K562 (cell line): ENCODE measurements around the gene SLC5A5. TPM values are rescaled to one million over a fixed set of nuclear protein-coding genes. Genes with fewer than 3 reads are reported as not detected.

Experiments
- CBFB ChIP-seq: sonication (generic); formaldehyde crosslinking; IDR thresholded peaks from 2 replicates; pipeline ENCODE4 v1.4.0; 2020; ENCODE audit warnings: mild to moderate bottlenecking, missing genetic modification reagents
- ESRRB ChIP-seq: fragments of 250-450 bp; sonication (Bioruptor Pico); IDR thresholded peaks from 2 replicates; pipeline ENCODE4 v1.5.0; 2020; ENCODE audit warnings: mild to moderate bottlenecking, moderate library complexity, borderline replicate concordance
- HCFC1 ChIP-seq: IDR thresholded peaks from 2 replicates; pipeline ENCODE4 v1.6.1; 2012; ENCODE audit warnings: low read depth, low read length, improper control_type of control experiment
- HMGN3 ChIP-seq: IDR thresholded peaks from 2 replicates; pipeline ENCODE4 v1.6.1; 2011; ENCODE audit warnings: borderline replicate concordance, low read depth, mild to moderate bottlenecking, mixed read lengths, low read length; ENCODE audit not compliant: insufficient read length; ENCODE audit errors: extremely low read depth
- PHB ChIP-seq: fragments of 250-450 bp; sonication (Bioruptor Pico); IDR thresholded peaks from 2 replicates; pipeline ENCODE4 v1.5.0; 2021
- RBM25 ChIP-seq: fragments of 200-400 bp; formaldehyde crosslinking; IDR thresholded peaks from 2 replicates; pipeline ENCODE4 v1.6.1; 2018; ENCODE audit warnings: low read length, low read depth, moderate library complexity; ENCODE audit not compliant: severe bottlenecking
- RHOXF2B ChIP-seq: fragments of 250-450 bp; sonication (Bioruptor Pico); conservative IDR thresholded peaks from 2 replicates; pipeline ENCODE4 v1.5.1; 2021
- SRF ChIP-seq, 2 experiments: fragments of 250-450, 450-650 bp in 1 of 2; sonication (Bioruptor Pico) in 1 of 2; sonication (generic) in 1 of 2; formaldehyde crosslinking; IDR thresholded peaks; 2 replicates each; pipeline versions ENCODE4 v1.5.0 to v1.5.1; 2020 to 2022; ENCODE audit warnings: mild to moderate bottlenecking in 1 of 2, missing genetic modification reagents in 1 of 2
- ZKSCAN3 ChIP-seq: fragments of 250-450 bp; sonication (Bioruptor Pico); IDR thresholded peaks from 2 replicates; pipeline ENCODE4 v1.4.0; 2020
- ZSCAN32 ChIP-seq: fragments of 450-650 bp; formaldehyde crosslinking; IDR thresholded peaks from 2 replicates; pipeline ENCODE4 v1.4.0; 2020; ENCODE audit warnings: mild to moderate bottlenecking, moderate library complexity
- polyA plus RNA-seq, 8 experiments: library from polyadenylated mRNA; depleted of rRNA in 4 of 8; stranded (reverse) in 5 of 8; unstranded in 3 of 8; fragments of >200 nt; fragmentation: Nextera tagmentation in 2 of 8; fragmentation: Illumina TruSeq in 1 of 8; extraction: Ambion mirVana in 2 of 8; extraction: Trizol in 1 of 8; gene quantifications; 2 replicates each; pipeline versions ENCODE4 v1.2.1 to v1.2.3, GENCODE V29; 2011 to 2014; ENCODE audit warnings: inconsistent platforms in 1 of 8, missing spikeins in 1 of 8
- total RNA-seq, 7 experiments: library from RNA; depleted of rRNA in 6 of 7; stranded (reverse); fragments of >200 nt in 6 of 7; fragmentation: Illumina TruSeq in 2 of 7; extraction: Trizol in 2 of 7; gene quantifications; 2 replicates each; pipeline versions ENCODE4 v1.2.1 to v1.2.3, GENCODE V29; 2011 to 2021; ENCODE audit warnings: low replicate concordance in 1 of 7
- TF ChIP-seq, protein P1 (sequence below), 3 experiments: fragments of 200-800 bp in 1 of 3; fragments of 250-450 bp in 1 of 3; fragments of 450-650 bp in 1 of 3; sonication (Bioruptor Pico) in 1 of 3; sonication (Bioruptor generic) in 1 of 3; formaldehyde crosslinking in 1 of 3; IDR thresholded peaks; 2 replicates each; pipeline versions ENCODE4 v1.6.1 to v1.8.0; 2016 to 2022; ENCODE audit warnings: mild to moderate bottlenecking in 2 of 3, missing genetic modification characterization in 2 of 3, missing compliant biosample characterization in 1 of 3, moderate library complexity in 1 of 3
- TF ChIP-seq, protein P2 (sequence below): fragments of 200-800 bp; sonication (Bioruptor generic); IDR thresholded peaks from 2 replicates; pipeline ENCODE4 v1.6.1; 2016; ENCODE audit warnings: missing genetic modification characterization, missing compliant biosample characterization
- TF ChIP-seq, protein P3 (sequence below): fragments of 450-650 bp; IDR thresholded peaks from 2 replicates; pipeline ENCODE4 v1.6.1; 2018; ENCODE audit warnings: mild to moderate bottlenecking, low read depth; ENCODE audit not compliant: partially characterized antibody
- TF ChIP-seq, protein P4 (sequence below): conservative IDR thresholded peaks from 2 replicates; pipeline ENCODE4 v1.6.1; 2011; ENCODE audit warnings: low read depth, mild to moderate bottlenecking, low read length; ENCODE audit not compliant: control insufficient read depth

Gene SLC5A5
- total and polyA plus RNA-seq, 9 of the 15 experiments (the other 6 are each of a cell fraction or from before 2014, with no cell fraction given), result 0.10 to 0.73 (median 0.23) TPM

DNA sequence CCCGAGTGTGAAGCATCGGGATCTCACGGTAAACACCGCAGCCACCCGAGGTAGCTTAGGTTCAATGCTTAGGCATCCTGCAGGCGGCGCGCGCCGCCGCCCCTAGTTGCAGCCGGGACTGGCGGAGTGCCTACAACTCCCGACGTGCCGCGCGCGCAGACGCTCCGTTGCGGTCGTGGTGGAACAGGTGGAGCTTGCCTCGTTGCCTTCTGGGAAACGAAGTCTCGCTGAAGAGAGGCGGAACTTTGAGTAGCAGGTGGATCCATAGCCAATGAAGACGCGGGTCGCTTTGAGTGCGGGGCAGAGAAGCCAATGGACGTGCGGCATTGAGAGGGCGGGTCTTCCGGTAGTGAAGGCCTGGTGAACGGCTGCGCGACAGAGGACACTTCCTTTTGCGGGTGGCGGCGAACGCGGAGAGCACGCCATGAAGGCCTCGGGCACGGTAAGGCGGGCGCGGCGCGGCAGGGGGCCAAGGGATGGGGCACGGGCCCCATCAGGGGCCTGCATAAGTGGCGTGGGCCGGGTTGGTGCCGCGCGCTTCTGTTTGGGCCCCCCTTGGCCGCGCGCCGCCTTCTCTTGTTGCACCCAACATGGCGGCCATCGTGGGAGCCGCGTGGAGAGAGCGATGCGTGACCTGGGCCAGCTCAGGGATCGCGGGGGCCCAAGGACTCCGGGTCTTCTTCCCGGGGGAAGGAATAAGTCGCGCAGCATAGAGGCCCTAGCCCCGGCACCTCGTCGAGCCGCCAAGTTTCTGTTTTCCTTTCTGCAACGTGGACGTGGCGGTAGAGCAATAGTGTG is 12.0 kb upstream of the SLC5A5 start, which contains the start of gene RPL18A (continued):
- TF ChIP-seq HMGN3 (peak; percentile 91), ESRRB (CRISPR knock-in tag) (no peak), RHOXF2B (CRISPR knock-in tag) (no peak), ZSCAN32 (CRISPR knock-in tag) (peak; percentile 61), HCFC1 (peak; percentile 99), SRF (CRISPR knock-in tag; IDR thresholded peaks at IDR 0.05) (peak in 1 of 2 experiments; percentile 79; a peak in 2 of 4 replicates), PHB (0 out of 2 replicates have a peak, but pooled peaks have one; percentile 44), ZKSCAN3 (CRISPR knock-in tag) (no peak), CBFB (CRISPR knock-in tag) (peak; percentile 62), RBM25 (peak; percentile 88)
- TF ChIP-seq, protein P1, sequence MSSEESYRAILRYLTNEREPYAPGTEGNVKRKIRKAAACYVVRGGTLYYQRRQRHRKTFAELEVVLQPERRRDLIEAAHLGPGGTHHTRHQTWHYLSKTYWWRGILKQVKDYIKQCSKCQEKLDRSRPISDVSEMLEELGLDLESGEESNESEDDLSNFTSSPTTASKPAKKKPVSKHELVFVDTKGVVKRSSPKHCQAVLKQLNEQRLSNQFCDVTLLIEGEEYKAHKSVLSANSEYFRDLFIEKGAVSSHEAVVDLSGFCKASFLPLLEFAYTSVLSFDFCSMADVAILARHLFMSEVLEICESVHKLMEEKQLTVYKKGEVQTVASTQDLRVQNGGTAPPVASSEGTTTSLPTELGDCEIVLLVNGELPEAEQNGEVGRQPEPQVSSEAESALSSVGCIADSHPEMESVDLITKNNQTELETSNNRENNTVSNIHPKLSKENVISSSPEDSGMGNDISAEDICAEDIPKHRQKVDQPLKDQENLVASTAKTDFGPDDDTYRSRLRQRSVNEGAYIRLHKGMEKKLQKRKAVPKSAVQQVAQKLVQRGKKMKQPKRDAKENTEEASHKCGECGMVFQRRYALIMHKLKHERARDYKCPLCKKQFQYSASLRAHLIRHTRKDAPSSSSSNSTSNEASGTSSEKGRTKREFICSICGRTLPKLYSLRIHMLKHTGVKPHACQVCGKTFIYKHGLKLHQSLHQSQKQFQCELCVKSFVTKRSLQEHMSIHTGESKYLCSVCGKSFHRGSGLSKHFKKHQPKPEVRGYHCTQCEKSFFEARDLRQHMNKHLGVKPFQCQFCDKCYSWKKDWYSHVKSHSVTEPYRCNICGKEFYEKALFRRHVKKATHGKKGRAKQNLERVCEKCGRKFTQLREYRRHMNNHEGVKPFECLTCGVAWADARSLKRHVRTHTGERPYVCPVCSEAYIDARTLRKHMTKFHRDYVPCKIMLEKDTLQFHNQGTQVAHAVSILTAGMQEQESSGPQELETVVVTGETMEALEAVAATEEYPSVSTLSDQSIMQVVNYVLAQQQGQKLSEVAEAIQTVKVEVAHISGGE (CRISPR knock-in tag; IDR thresholded peaks at IDR 0.05), result 0 out of 6 replicates have a peak, but pooled peaks of 1 of the 3 experiments have one; percentile 46
- TF ChIP-seq, protein P2, sequence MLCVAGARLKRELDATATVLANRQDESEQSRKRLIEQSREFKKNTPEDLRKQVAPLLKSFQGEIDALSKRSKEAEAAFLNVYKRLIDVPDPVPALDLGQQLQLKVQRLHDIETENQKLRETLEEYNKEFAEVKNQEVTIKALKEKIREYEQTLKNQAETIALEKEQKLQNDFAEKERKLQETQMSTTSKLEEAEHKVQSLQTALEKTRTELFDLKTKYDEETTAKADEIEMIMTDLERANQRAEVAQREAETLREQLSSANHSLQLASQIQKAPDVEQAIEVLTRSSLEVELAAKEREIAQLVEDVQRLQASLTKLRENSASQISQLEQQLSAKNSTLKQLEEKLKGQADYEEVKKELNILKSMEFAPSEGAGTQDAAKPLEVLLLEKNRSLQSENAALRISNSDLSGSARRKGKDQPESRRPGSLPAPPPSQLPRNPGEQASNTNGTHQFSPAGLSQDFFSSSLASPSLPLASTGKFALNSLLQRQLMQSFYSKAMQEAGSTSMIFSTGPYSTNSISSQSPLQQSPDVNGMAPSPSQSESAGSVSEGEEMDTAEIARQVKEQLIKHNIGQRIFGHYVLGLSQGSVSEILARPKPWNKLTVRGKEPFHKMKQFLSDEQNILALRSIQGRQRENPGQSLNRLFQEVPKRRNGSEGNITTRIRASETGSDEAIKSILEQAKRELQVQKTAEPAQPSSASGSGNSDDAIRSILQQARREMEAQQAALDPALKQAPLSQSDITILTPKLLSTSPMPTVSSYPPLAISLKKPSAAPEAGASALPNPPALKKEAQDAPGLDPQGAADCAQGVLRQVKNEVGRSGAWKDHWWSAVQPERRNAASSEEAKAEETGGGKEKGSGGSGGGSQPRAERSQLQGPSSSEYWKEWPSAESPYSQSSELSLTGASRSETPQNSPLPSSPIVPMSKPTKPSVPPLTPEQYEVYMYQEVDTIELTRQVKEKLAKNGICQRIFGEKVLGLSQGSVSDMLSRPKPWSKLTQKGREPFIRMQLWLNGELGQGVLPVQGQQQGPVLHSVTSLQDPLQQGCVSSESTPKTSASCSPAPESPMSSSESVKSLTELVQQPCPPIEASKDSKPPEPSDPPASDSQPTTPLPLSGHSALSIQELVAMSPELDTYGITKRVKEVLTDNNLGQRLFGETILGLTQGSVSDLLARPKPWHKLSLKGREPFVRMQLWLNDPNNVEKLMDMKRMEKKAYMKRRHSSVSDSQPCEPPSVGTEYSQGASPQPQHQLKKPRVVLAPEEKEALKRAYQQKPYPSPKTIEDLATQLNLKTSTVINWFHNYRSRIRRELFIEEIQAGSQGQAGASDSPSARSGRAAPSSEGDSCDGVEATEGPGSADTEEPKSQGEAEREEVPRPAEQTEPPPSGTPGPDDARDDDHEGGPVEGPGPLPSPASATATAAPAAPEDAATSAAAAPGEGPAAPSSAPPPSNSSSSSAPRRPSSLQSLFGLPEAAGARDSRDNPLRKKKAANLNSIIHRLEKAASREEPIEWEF (CRISPR knock-in tag), result no peak
- TF ChIP-seq, protein P3, sequence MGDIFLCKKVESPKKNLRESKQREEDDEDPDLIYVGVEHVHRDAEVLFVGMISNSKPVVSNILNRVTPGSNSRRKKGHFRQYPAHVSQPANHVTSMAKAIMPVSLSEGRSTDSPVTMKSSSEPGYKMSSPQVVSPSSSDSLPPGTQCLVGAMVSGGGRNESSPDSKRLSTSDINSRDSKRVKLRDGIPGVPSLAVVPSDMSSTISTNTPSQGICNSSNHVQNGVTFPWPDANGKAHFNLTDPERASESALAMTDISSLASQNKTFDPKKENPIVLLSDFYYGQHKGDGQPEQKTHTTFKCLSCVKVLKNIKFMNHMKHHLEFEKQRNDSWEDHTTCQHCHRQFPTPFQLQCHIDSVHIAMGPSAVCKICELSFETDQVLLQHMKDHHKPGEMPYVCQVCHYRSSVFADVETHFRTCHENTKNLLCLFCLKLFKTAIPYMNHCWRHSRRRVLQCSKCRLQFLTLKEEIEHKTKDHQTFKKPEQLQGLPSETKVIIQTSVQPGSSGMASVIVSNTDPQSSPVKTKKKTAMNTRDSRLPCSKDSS, result no peak
- TF ChIP-seq, protein P4, sequence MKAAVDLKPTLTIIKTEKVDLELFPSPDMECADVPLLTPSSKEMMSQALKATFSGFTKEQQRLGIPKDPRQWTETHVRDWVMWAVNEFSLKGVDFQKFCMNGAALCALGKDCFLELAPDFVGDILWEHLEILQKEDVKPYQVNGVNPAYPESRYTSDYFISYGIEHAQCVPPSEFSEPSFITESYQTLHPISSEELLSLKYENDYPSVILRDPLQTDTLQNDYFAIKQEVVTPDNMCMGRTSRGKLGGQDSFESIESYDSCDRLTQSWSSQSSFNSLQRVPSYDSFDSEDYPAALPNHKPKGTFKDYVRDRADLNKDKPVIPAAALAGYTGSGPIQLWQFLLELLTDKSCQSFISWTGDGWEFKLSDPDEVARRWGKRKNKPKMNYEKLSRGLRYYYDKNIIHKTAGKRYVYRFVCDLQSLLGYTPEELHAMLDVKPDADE, result peak; percentile 69
